Naive thymus-derived CD4-positive, alpha-beta T cell (primary cell): ENCODE data around the gene NABP2. TPM values are rescaled to one million over a fixed set of nuclear protein-coding genes. Genes with fewer than 3 reads are reported as not detected.
"Not testable (repeated sequence)": the region's sequence is repeated elsewhere in the genome, so short reads cannot be mapped to it uniquely, and the experiment has no call there.

Experiments used
- ATAC-seq: fragments of 150-1000 bp; cut with Tn5 transposase; 2 replicates; pipeline ENCODE4 v1.10.0; 2021; ENCODE audit warnings: mild to moderate bottlenecking, moderate library complexity
- CTCF ChIA-PET: fragments of 350-600 bp; sonication (Branson Sonifier 250); formaldehyde crosslinking; loops from one replicate; lab custom pipeline; 2021; ENCODE audit warnings: antibody characterized with exemption; lab: Charles Lee
- POLR2A ChIA-PET: fragments of 350-600 bp; sonication (Branson Sonifier 250); formaldehyde crosslinking; loops from one replicate; lab custom pipeline; 2021; ENCODE audit warnings: antibody characterized with exemption, inconsistent platforms; lab: Charles Lee
- DNase-seq, 9 donors: peaks; one replicate each; pipeline versions ENCODE4 v3.0.0 to v3.0.0-alpha.2; 2020 to 2022; ENCODE audit warnings: mixed read lengths in 1 of 9
- H3K27ac ChIP-seq: one replicate; pipeline ENCODE4 v1.7.0; 2013; ENCODE audit warnings: mild to moderate bottlenecking, low read depth, low read length, moderate library complexity
- H3K27me3 ChIP-seq, 2 donors: one replicate each; pipeline ENCODE4 v1.7.0; 2013; ENCODE audit warnings: low read length in 2 of 2, mild to moderate bottlenecking in 2 of 2, moderate library complexity in 2 of 2; ENCODE audit not compliant: control insufficient read depth in 2 of 2, insufficient read depth in 2 of 2
- H3K36me3 ChIP-seq, 3 experiments: 1 replicate in 2 of 3; 2 replicates in 1 of 3; pipeline ENCODE4 v1.7.0; 2013; ENCODE audit warnings: low read length in 3 of 3, mild to moderate bottlenecking in 3 of 3, moderate library complexity in 1 of 3; ENCODE audit not compliant: insufficient read depth in 3 of 3, control insufficient read depth in 2 of 3
- H3K4me1 ChIP-seq, 2 donors: one replicate each; pipeline ENCODE4 v1.7.0; 2013; ENCODE audit warnings: low read length in 2 of 2, mild to moderate bottlenecking in 2 of 2, moderate library complexity in 1 of 2; ENCODE audit not compliant: control insufficient read depth in 2 of 2, insufficient read depth in 2 of 2
- H3K4me3 ChIP-seq: 2 replicates; pipeline ENCODE4 v1.7.0; 2013; ENCODE audit warnings: mild to moderate bottlenecking, low read length
- H3K9me3 ChIP-seq, 3 experiments: 1 replicate in 2 of 3; 2 replicates in 1 of 3; pipeline ENCODE4 v1.7.0; 2013; ENCODE audit warnings: low read length in 3 of 3; ENCODE audit not compliant: control insufficient read depth in 2 of 3
- H3K27ac Mint-ChIP-seq, 9 donors: one replicate each; pipeline ENCODE4 v1.8.0; 2020 to 2022; ENCODE audit warnings: mixed read lengths in 9 of 9, mild to moderate bottlenecking in 8 of 9, moderate library complexity in 5 of 9, inconsistent platforms in 2 of 9
- H3K27me3 Mint-ChIP-seq, 5 donors: one replicate each; pipeline ENCODE4 v1.8.0; 2021 to 2022; ENCODE audit warnings: mixed read lengths in 5 of 5, mild to moderate bottlenecking in 1 of 5
- H3K36me3 Mint-ChIP-seq, 5 donors: one replicate each; pipeline ENCODE4 v1.8.0; 2020 to 2022; ENCODE audit warnings: mixed read lengths in 5 of 5, mild to moderate bottlenecking in 3 of 5, inconsistent platforms in 1 of 5
- H3K4me1 Mint-ChIP-seq, 7 donors: one replicate each; pipeline ENCODE4 v1.8.0; 2020 to 2022; ENCODE audit warnings: mixed read lengths in 7 of 7, mild to moderate bottlenecking in 3 of 7, inconsistent platforms in 1 of 7
- H3K4me3 Mint-ChIP-seq, 10 donors: one replicate each; pipeline ENCODE4 v1.8.0; 2020 to 2022; ENCODE audit warnings: mild to moderate bottlenecking in 10 of 10, mixed read lengths in 10 of 10, moderate library complexity in 6 of 10, inconsistent platforms in 2 of 10
- H3K9me3 Mint-ChIP-seq, 11 donors: one replicate each; pipeline ENCODE4 v1.8.0; 2020 to 2022; ENCODE audit warnings: mixed read lengths in 11 of 11, mild to moderate bottlenecking in 4 of 11, inconsistent platforms in 1 of 11, moderate library complexity in 1 of 11
- intact Hi-C, 2 donors: fragments of 100-400 bp; cut with micrococcal nuclease; formaldehyde crosslinking; loops; one replicate each; pipeline ENCODE4 v1.15.1; 2023
- polyA plus RNA-seq, 2 donors: library from polyadenylated mRNA; unstranded; fragments of 300-500 nt; fragmentation: Illumina TruSeq; gene quantifications; one replicate each; pipeline ENCODE4 v1.2.3, GENCODE V29; 2021
- total RNA-seq, 6 experiments: library from RNA in 5 of 6; stranded (reverse) in 5 of 6; gene quantifications; 1 replicate in 5 of 6; 2 replicates in 1 of 6; pipeline ENCODE4 v1.2.3 and lab custom pipeline; 2021 to 2026

Gene NABP2
- total and polyA plus RNA-seq, 7 experiments from 2014 or later = 1.0 to 61.2 (median 9.8) TPM

DNA sequence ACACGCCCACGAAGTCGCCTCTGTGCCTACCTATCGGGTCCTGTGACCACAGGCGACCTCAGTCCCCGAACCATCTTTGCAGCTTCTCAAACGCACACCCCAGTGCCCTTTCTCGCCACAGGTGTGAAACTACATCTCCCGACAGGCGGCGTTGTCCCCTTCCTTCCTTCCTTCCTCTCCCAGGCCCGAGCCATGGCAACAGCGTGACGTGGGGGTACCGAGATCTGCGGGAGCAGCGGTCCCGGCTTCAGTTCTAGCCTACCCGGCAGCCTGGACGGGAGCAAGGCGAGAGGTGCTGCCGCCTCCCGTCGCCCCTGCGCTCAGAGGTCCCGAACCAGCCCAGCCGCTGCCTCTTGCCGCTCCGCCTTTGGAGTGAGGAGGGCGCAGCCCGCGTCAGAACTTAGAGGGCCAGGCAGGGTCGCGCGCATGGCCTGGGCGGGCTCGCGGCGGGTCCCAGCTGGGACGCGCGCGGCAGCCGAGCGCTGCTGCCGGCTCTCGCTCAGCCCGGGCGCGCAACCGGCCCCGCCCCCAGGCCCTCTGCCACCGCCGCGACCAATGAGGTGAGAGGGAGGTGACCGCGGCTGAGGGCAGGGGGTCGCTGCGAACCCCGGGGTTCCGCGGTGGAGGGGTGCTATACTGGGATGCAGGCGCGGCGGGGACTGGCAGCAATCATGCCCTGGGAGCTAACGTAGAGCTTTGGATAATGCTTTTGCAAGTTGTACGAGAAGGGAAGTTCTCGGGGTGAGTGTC is 42.7 kb downstream of the NABP2 start, which contains the start of gene COQ10A:
TSS of gene COQ10A (plus strand) at position 250 of the 750 bp plus-strand sequence. CDS start at position 427, 177 bp downstream.
- peaks cover 0 to 22% (median 20%) of the 10 kb centered on the region in 7 donors for H3K4me1 Mint-ChIP-seq
- H3K36me3 ChIP-seq = peaks cover 0 to 7% (median 0%) of the 10 kb centered on the region in 3 experiments
- H3K9me3 ChIP-seq = no peaks in the 10 kb centered on the region
- peaks cover 0 to 2% (median 0%) of the 10 kb centered on the region in 11 donors for H3K9me3 Mint-ChIP-seq
- H3K4me3 Mint-ChIP-seq = peak within 1 kb of the TSS; percentile 83 to 100 (median 96)
- DNase-seq (peak; percentile 78 to 92 (median 89)), ATAC-seq (peak; percentile 93)
- H3K27ac ChIP-seq = peak within 1 kb of the TSS; percentile 94
- peak within 1 kb of the TSS; percentile 89 to 97 (median 94) for H3K27ac Mint-ChIP-seq
- CTCF ChIA-PET = interaction anchor here (0.6 to 2.3 kb wide), 11 partner anchors 9 to 197 kb away, joined by 3 to 6 read pairs (median 4); partner anchors contain the start of genes ANKRD52, RNF41, SMARCC2 and TIMELESS
- POLR2A ChIA-PET = interaction anchor here (0.7 to 2.0 kb wide), 16 partner anchors 9 to 202 kb away, joined by 3 to 16 read pairs (median 4); partner anchors contain the start of genes ANKRD52, IL23A, RNF41 and RPL41
- H3K27me3 Mint-ChIP-seq = peaks cover 0 to 2% (median 0%) of the 10 kb centered on the region in 5 donors
- no peaks in the 10 kb centered on the region for H3K27me3 ChIP-seq
- H3K4me1 ChIP-seq = peaks cover 0 to 8% of the 10 kb centered on the region in 2 donors
- H3K36me3 Mint-ChIP-seq = peaks cover 0 to 8% (median 2%) of the 10 kb centered on the region in 5 donors
- peak within 1 kb of the TSS; percentile 88 for H3K4me3 ChIP-seq
- intact Hi-C loops = loop anchor here (1.0 to 5.0 kb wide), 12 partner anchors 9 to 1165 kb away; partner anchors contain the start of genes ANKRD52 (in 2 of the 2), CS (in 2 of the 2), STAT2 (in 2 of the 2) and ZC3H10 (in 2 of the 2)

DNA sequence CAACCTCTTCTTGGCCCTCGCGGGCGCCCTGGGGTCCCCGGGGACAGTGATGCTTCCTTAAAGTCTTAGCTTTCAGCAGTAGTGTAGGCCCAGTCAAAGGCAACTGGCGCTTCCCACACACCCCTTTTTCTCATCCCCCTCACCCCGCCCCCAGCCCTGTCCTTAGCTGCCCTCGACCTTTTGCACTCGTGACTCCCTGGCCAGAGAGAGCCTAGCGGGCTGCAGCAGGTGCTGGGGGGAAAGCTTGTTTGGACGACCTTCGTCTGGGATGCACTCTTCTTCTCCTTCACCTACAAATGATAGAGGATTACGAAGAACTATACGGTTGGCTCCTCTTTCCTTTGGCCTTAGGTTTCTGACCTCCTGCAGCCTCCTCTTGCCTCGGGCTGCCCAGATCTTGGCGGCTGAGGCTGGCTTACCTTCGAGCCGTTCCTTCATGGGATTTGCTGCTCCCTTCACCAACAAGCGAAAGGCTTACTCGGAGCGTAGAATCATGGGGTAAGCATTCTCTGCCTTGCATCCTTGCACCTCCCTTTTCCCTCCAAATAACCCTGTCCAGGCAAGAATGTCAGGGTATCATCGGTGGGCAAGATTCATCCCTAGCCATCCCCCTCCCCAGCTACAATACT is 43.4 kb downstream of the NABP2 start:
- H3K4me1 Mint-ChIP-seq = peaks cover 0 to 22% (median 20%) of the 10 kb centered on the region in 7 donors
- H3K36me3 Mint-ChIP-seq = peaks cover 0 to 15% (median 2%) of the 10 kb centered on the region in 5 donors
- peak overlapping the region; percentile 75 to 97 (median 84) for H3K27ac Mint-ChIP-seq
- peaks cover 0 to 2% (median 0%) of the 10 kb centered on the region in 11 donors for H3K9me3 Mint-ChIP-seq
- H3K4me3 Mint-ChIP-seq = peak overlapping the region; percentile 80 to 100 (median 92)
- ChIA-PET CTCF (interaction anchor here (0.6 to 2.3 kb wide), 8 partner anchors 11 to 196 kb away, joined by 3 to 6 read pairs (median 4); partner anchors contain the start of genes SMARCC2 and TIMELESS), POLR2A (interaction anchor here (1.0 to 2.0 kb wide), 11 partner anchors 9 to 201 kb away, joined by 3 to 16 read pairs (median 5); partner anchors contain the start of genes ANKRD52, RNF41, SPRYD4 and ZC3H10)
- H3K27ac ChIP-seq = peak overlapping the region; percentile 94
- no peaks in the 10 kb centered on the region for H3K27me3 ChIP-seq
- H3K27me3 Mint-ChIP-seq = no peaks in the 10 kb centered on the region
- intact Hi-C loops = loop anchor here (1.0 to 5.0 kb wide), 8 partner anchors 9 to 1165 kb away; partner anchors contain the start of genes ZC3H10 (in 2 of the 2), ANKRD52 (in 1 of the 2), CS (in 1 of the 2) and INHBC (in 1 of the 2)
- peak overlapping the region; percentile 88 for H3K4me3 ChIP-seq
- peaks cover 0 to 11% (median 0%) of the 10 kb centered on the region in 3 experiments for H3K36me3 ChIP-seq
- H3K4me1 ChIP-seq = peaks cover 0 to 8% of the 10 kb centered on the region in 2 donors
- DNase-seq = no peak
- ATAC-seq = no peak
- no peaks in the 10 kb centered on the region for H3K9me3 ChIP-seq

DNA sequence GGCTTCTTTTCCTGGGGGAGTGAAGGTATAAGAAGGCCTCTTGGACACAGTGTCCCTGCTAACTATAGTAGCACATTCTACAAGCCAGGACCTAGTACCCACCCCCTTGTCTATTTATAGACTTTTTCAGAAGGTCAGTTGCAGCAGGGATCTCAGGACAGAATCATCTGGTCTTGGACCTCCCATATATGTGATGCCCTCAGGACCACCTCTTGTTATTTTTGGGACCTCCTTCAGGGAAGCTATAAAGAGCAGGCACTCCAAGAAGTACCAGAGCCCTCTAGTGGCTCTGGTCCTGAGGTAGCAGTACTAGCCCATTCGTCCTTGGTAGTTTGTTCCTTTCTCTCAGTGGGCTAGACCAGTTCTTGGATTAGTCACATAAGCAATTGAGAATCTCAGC is 46.9 kb downstream of the NABP2 start:
- Histone ChIP-seq H3K9me3 (no peaks in the 10 kb centered on the region), H3K36me3 (peaks cover 7 to 43% (median 14%) of the 10 kb centered on the region in 3 experiments), H3K4me1 (peaks cover 0 to 8% of the 10 kb centered on the region in 2 donors), H3K4me3 (no peak overlapping the region), H3K27me3 (no peaks in the 10 kb centered on the region), H3K27ac (peak overlapping the region; percentile 44)
- Mint-ChIP-seq H3K4me3 (no peak overlapping the region), H3K36me3 (peaks cover 12 to 35% (median 18%) of the 10 kb centered on the region in 5 donors), H3K27me3 (no peaks in the 10 kb centered on the region), H3K9me3 (peaks cover 0 to 2% (median 0%) of the 10 kb centered on the region in 11 donors), H3K27ac (peak overlapping the region in 6 of 9 donors; percentile 10 to 78 (median 42)), H3K4me1 (peaks cover 0 to 20% (median 17%) of the 10 kb centered on the region in 7 donors)
- ATAC-seq = no peak
- DNase-seq = no peak
- POLR2A ChIA-PET = interaction anchor here (0.7 kb wide), 1 partner anchor 45 kb away, joined by 3 read pairs; the partner anchor contains the start of gene CNPY2
- intact Hi-C loops = no loop called here
- CTCF ChIA-PET = interaction anchor here (0.8 kb wide), 2 partner anchors 14 to 79 kb away, joined by 3 read pairs; no protein-coding TSS in a partner anchor

DNA sequence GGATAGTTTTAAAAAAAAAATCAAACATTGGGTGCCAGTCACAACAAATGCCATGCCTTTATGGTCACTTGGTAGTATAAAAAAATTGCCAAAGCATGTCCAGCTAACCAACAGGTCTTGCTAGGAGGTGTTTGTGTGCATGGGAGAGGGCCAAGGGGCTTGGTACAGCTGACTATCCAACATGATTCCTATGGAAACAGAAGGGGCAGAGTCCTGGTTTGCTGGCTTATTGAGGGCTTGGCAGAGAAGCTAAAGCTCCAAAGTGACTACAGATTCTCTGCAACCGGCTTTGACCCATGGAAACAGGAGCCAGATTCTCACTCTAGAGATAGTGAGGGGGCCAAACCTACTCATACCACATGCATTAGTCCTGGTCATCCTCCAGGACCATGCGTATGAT is 48.3 kb downstream of the NABP2 start:
- H3K4me1 Mint-ChIP-seq, H3K4me1 ChIP-seq, H3K4me3 ChIP-seq, DNase-seq, H3K27ac ChIP-seq, ATAC-seq, intact Hi-C loops, H3K27me3 ChIP-seq, H3K4me3 Mint-ChIP-seq, H3K9me3 ChIP-seq, H3K27me3 Mint-ChIP-seq, CTCF ChIA-PET, H3K9me3 Mint-ChIP-seq: not testable (repeated sequence)
- peaks cover 7 to 54% (median 19%) of the 10 kb centered on the region in 3 experiments for H3K36me3 ChIP-seq
- Mint-ChIP-seq H3K27ac (peak overlapping the region in 2 of 9 donors; percentile 12 to 32), H3K36me3 (peaks cover 12 to 35% (median 21%) of the 10 kb centered on the region in 5 donors)
- POLR2A ChIA-PET = interaction anchor here (0.7 to 1.0 kb wide), 2 partner anchors 20 to 157 kb away, joined by 3 to 4 read pairs; no protein-coding TSS in a partner anchor

DNA sequence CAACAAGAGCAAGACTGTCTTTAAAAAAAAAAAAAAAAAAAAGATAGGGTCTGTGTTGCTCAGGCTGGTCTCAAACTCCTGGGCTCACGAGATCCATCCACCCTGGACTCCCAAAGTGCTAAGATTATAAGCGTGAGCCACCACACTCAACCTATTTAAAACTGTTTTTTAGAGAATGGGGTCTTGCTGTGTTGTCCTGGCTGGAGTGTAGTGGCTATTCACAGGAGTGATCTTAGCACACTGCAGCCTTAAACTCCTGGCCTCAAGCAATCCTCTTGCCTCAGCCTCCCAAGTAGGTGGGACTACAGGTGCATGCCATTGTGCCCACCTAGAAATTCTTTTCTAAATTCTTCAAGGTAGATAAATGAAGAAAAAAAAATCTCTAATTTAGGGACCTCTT is 50.2 kb downstream of the NABP2 start:
- no peaks in the 10 kb centered on the region for H3K27me3 Mint-ChIP-seq
- H3K4me3 Mint-ChIP-seq = no peak overlapping the region
- CTCF ChIA-PET = no interaction called here
- H3K9me3 Mint-ChIP-seq = no peaks in the 10 kb centered on the region
- intact Hi-C loops = no loop called here
- H3K4me3 ChIP-seq = no peak overlapping the region
- H3K27ac Mint-ChIP-seq = no peak overlapping the region
- H3K27me3 ChIP-seq = no peaks in the 10 kb centered on the region
- no peaks in the 10 kb centered on the region for H3K9me3 ChIP-seq
- POLR2A ChIA-PET = no interaction called here
- DNase-seq = no peak
- ATAC-seq = no peak
- H3K36me3 ChIP-seq = peaks cover 9 to 73% (median 26%) of the 10 kb centered on the region in 3 experiments
- H3K4me1 ChIP-seq = no peaks in the 10 kb centered on the region
- H3K27ac ChIP-seq = no peak overlapping the region
- peaks cover 0 to 3% (median 0%) of the 10 kb centered on the region in 7 donors for H3K4me1 Mint-ChIP-seq
- peaks cover 12 to 37% (median 25%) of the 10 kb centered on the region in 5 donors for H3K36me3 Mint-ChIP-seq
